HG03439 (cell line): Measurements from ENCODE around the gene TULP4.
A peak's percentile ranks its signal among the peaks of the same experiment; 100 is the strongest.
"Not testable (repeated sequence)": the region's sequence is repeated elsewhere in the genome, so short reads cannot be mapped to it uniquely, and the experiment has no call there.

Source experiments
- ATAC-seq: cut with Tn5 transposase; IDR thresholded peaks from one replicate; pipeline ENCODE4 v1.9.1; 2021; ENCODE audit warnings: mild to moderate bottlenecking, moderate library complexity; ENCODE audit not compliant: unreplicated experiment

Gene TULP4

GRCh38 chr6:158323561-158323958, 11.3 kb downstream of the TULP4 start:
- ATAC-seq: no peak

- no peak for ATAC-seq
These were observed 11.9 kb downstream of the TULP4 start for GRCh38 chr6:158324136-158324535.

- no peak for ATAC-seq
These were observed 14.9 kb downstream of the TULP4 start for GRCh38 chr6:158327211-158327610.

GRCh38 chr6:158328952-158329351, 16.7 kb downstream of the TULP4 start:
- no peak for ATAC-seq

GRCh38 chr6:158329531-158329930, 17.3 kb downstream of the TULP4 start:
- no peak for ATAC-seq

- no peak for ATAC-seq
These were observed 17.8 kb downstream of the TULP4 start for GRCh38 chr6:158330016-158330415.

- ATAC-seq: no peak
These were observed 20.0 kb downstream of the TULP4 start for GRCh38 chr6:158332237-158332636.

- ATAC-seq: no peak
These were observed 20.8 kb downstream of the TULP4 start for GRCh38 chr6:158333094-158333493.

- ATAC-seq: no peak
These were observed 22.3 kb downstream of the TULP4 start for GRCh38 chr6:158334534-158334933.

GRCh38 chr6:158337332-158337731, 25.1 kb downstream of the TULP4 start:
- no peak for ATAC-seq

- no peak for ATAC-seq
These were observed 26.2 kb downstream of the TULP4 start for GRCh38 chr6:158338311-158339112.

GRCh38 chr6:158339197-158339596, 26.9 kb downstream of the TULP4 start:
- not testable (repeated sequence) for ATAC-seq

- no peak for ATAC-seq
These were observed 28.0 kb downstream of the TULP4 start for GRCh38 chr6:158340252-158340651.

- peak; percentile 80 for ATAC-seq
These were observed 32.3 kb downstream of the TULP4 start for GRCh38 chr6:158344534-158344933.

GRCh38 chr6:158345444-158345843, 33.2 kb downstream of the TULP4 start:
- not testable (repeated sequence) for ATAC-seq

- ATAC-seq: no peak
These were observed 35.1 kb downstream of the TULP4 start for GRCh38 chr6:158347335-158347734.

- ATAC-seq: not testable (repeated sequence)
These were observed 36.7 kb downstream of the TULP4 start for GRCh38 chr6:158348737-158349504.

GRCh38 chr6:158349505-158350275, 37.4 kb downstream of the TULP4 start:
- ATAC-seq: not testable (repeated sequence)

GRCh38 chr6:158350731-158351130, 38.5 kb downstream of the TULP4 start:
- ATAC-seq: not testable (repeated sequence)

GRCh38 chr6:158353883-158354877, 41.9 kb downstream of the TULP4 start:
- no peak for ATAC-seq
